SK-N-SH treated with all-trans-retinoic acid at 6 μM for 48 hours (cell line): ENCODE data around the gene CPNE7.

Experiments
- ARNTL ChIP-seq: fragments of 450-650 bp; formaldehyde crosslinking; IDR thresholded peaks from 2 replicates; pipeline ENCODE4 v1.5.0; 2020; ENCODE audit warnings: low read depth, mild to moderate bottlenecking, moderate library complexity, borderline replicate concordance
- ESRRG ChIP-seq: fragments of 250-450 bp; sonication (Bioruptor Pico); IDR thresholded peaks from 2 replicates; pipeline ENCODE4 v1.6.1; 2021; ENCODE audit warnings: mild to moderate bottlenecking
- GLIS3 ChIP-seq: fragments of 250-450 bp; sonication (Bioruptor Pico); IDR thresholded peaks from 2 replicates; pipeline ENCODE4 v1.5.0; 2020; ENCODE audit warnings: mild to moderate bottlenecking, moderate library complexity
- ISL1 ChIP-seq: fragments of 250-450 bp; sonication (Bioruptor Pico); IDR thresholded peaks from 2 replicates; pipeline ENCODE4 v2.1.2; 2022; ENCODE audit warnings: mild to moderate bottlenecking, moderate library complexity
- PPARA ChIP-seq: fragments of 250-450 bp; sonication (Bioruptor Pico); IDR thresholded peaks from 2 replicates; pipeline ENCODE4 v1.5.0; 2020; ENCODE audit warnings: mild to moderate bottlenecking, borderline replicate concordance
- RARB ChIP-seq: fragments of 250-450 bp; sonication (Bioruptor Pico); IDR thresholded peaks from 2 replicates; pipeline ENCODE4 v1.8.0; 2021; ENCODE audit warnings: mild to moderate bottlenecking, moderate library complexity
- SNAI2 ChIP-seq: fragments of 250-450 bp; sonication (Bioruptor Pico); IDR thresholded peaks from 2 replicates; pipeline ENCODE4 v1.5.0; 2020; ENCODE audit warnings: mild to moderate bottlenecking, moderate library complexity
- TOX ChIP-seq: fragments of 250-450 bp; sonication (Bioruptor Pico); IDR thresholded peaks from 2 replicates; pipeline ENCODE4 v1.8.0; 2021; ENCODE audit warnings: mild to moderate bottlenecking, moderate library complexity, borderline replicate concordance
- ZC3H10 ChIP-seq: fragments of 250-450 bp; sonication (Bioruptor Pico); IDR thresholded peaks from 2 replicates; pipeline ENCODE4 v1.5.1; 2021; ENCODE audit warnings: mild to moderate bottlenecking, moderate library complexity
- ZFP30 ChIP-seq: fragments of 450-650 bp; formaldehyde crosslinking; IDR thresholded peaks from 2 replicates; pipeline ENCODE4 v1.5.0; 2022; ENCODE audit warnings: mild to moderate bottlenecking, moderate library complexity
- ZNF565 ChIP-seq: fragments of 450-650 bp; formaldehyde crosslinking; conservative IDR thresholded peaks from 2 replicates; pipeline ENCODE4 v1.5.0; 2020; ENCODE audit warnings: low read depth, mild to moderate bottlenecking, moderate library complexity
- ZNF70 ChIP-seq: fragments of 450-650 bp; formaldehyde crosslinking; IDR thresholded peaks from 2 replicates; pipeline ENCODE4 v1.5.0; 2020; ENCODE audit warnings: mild to moderate bottlenecking, moderate library complexity
- TF ChIP-seq, protein P1 (sequence below): fragments of 250-450 bp; sonication (Bioruptor Pico); IDR thresholded peaks from 2 replicates; pipeline ENCODE4 v1.5.1; 2020; ENCODE audit warnings: low read depth, mild to moderate bottlenecking, moderate library complexity
- TF ChIP-seq, protein P2 (sequence below): fragments of 250-450 bp; sonication (Bioruptor Pico); IDR thresholded peaks from 2 replicates; pipeline ENCODE4 v1.5.0; 2020; ENCODE audit warnings: mild to moderate bottlenecking, moderate library complexity

DNA sequence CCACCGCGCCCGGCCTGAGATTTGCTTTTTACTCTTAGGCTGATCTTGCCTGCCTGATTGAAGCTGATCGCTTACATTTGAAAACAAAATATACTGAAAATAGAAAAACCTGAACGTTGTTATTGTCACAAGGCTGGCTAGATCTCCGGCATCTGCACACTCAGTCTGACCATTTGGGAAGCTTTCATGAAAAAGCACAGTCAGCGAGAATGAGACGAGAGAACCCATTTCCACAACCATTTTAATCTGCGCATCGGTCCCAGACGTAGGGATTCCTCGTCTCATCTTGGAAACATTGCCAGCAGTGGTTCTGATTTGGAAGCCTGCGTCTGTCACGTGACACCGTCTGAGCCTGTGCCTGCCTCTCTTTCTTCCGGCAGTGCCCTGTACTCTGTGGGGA lies 46.5 kb upstream of the CPNE7 start:
- TF ChIP-seq ZFP30 (CRISPR knock-in tag) (no peak), RARB (CRISPR knock-in tag) (no peak), ARNTL (CRISPR knock-in tag) (no peak), PPARA (CRISPR knock-in tag) (no peak), ESRRG (CRISPR knock-in tag) (no peak), ZC3H10 (CRISPR knock-in tag) (no peak), ZNF70 (CRISPR knock-in tag) (no peak), TOX (CRISPR knock-in tag) (no peak), GLIS3 (CRISPR knock-in tag) (no peak), ZNF565 (CRISPR knock-in tag) (no peak), SNAI2 (CRISPR knock-in tag) (no peak), ISL1 (no peak)
- TF ChIP-seq, protein P1, sequence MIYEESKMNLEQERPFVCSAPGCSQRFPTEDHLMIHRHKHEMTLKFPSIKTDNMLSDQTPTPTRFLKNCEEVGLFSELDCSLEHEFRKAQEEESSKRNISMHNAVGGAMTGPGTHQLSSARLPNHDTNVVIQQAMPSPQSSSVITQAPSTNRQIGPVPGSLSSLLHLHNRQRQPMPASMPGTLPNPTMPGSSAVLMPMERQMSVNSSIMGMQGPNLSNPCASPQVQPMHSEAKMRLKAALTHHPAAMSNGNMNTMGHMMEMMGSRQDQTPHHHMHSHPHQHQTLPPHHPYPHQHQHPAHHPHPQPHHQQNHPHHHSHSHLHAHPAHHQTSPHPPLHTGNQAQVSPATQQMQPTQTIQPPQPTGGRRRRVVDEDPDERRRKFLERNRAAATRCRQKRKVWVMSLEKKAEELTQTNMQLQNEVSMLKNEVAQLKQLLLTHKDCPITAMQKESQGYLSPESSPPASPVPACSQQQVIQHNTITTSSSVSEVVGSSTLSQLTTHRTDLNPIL = no peak
- TF ChIP-seq, protein P2, sequence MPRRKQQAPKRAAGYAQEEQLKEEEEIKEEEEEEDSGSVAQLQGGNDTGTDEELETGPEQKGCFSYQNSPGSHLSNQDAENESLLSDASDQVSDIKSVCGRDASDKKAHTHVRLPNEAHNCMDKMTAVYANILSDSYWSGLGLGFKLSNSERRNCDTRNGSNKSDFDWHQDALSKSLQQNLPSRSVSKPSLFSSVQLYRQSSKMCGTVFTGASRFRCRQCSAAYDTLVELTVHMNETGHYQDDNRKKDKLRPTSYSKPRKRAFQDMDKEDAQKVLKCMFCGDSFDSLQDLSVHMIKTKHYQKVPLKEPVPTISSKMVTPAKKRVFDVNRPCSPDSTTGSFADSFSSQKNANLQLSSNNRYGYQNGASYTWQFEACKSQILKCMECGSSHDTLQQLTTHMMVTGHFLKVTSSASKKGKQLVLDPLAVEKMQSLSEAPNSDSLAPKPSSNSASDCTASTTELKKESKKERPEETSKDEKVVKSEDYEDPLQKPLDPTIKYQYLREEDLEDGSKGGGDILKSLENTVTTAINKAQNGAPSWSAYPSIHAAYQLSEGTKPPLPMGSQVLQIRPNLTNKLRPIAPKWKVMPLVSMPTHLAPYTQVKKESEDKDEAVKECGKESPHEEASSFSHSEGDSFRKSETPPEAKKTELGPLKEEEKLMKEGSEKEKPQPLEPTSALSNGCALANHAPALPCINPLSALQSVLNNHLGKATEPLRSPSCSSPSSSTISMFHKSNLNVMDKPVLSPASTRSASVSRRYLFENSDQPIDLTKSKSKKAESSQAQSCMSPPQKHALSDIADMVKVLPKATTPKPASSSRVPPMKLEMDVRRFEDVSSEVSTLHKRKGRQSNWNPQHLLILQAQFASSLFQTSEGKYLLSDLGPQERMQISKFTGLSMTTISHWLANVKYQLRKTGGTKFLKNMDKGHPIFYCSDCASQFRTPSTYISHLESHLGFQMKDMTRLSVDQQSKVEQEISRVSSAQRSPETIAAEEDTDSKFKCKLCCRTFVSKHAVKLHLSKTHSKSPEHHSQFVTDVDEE (CRISPR knock-in tag) = no peak
